K562 (cell line): ENCODE results near the gene MBD6. TPM values are rescaled to one million over a fixed set of nuclear protein-coding genes. Genes with fewer than 3 reads are reported as not detected.

ENCODE experiments used
- ATAC-seq: fragments of 200-7000 bp; cut with Tn5 transposase; 3 replicates; pipeline ENCODE4 v1.9.1; 2020; ENCODE audit warnings: moderate library complexity
- BruUV-seq: library from RNA; stranded (reverse); fragments of 400-500 nt; replicated peaks from 2 replicates; lab custom pipeline; 2021; lab: Mats Ljungman, UMichigan
- CTCF ChIA-PET: fragments of 300-600 bp; formaldehyde crosslinking; extraction: SDS; loops from one replicate; lab custom pipeline; 2021; ENCODE audit warnings: low intra/inter-chr PET ratio; lab: Yijun Ruan, JAX
- POLR2A ChIA-PET: fragments of 300-600, 350-650 bp; sonication (Branson Sonifier 250); formaldehyde crosslinking; extraction: SDS; loops from one replicate; lab custom pipeline; 2021; ENCODE audit warnings: antibody characterized with exemption, inconsistent platforms; lab: Yijun Ruan, JAX
- DNase-seq, 4 experiments: peaks; one replicate each; pipeline versions ENCODE4 v3.0.0 to v3.0.0-alpha.2; 2011 to 2018; ENCODE audit warnings: low spot score in 3 of 4, mixed read lengths in 3 of 4; ENCODE audit errors: extremely low read depth in 1 of 4
- FAIRE-seq: peaks from 2 replicates; lab custom pipeline; 2011; peaks lifted over from hg19 to GRCh38; lab: Jason Lieb, UNC
- H2AFZ ChIP-seq: 2 replicates; pipeline ENCODE4 v1.6.0; 2011; ENCODE audit warnings: low read depth, low read length, control low read depth, inconsistent platforms
- H3K27ac ChIP-seq: fragments of 200-600 bp; 3 replicates; pipeline ENCODE4 v1.8.0; 2011; ENCODE audit warnings: low read depth, mild to moderate bottlenecking, control low read depth, inconsistent platforms, low read length, moderate library complexity, mixed read lengths; ENCODE audit errors: extremely low read depth
- H3K27me3 ChIP-seq, 2 experiments: fragments of 300-600 bp in 1 of 2; 2 replicates in 1 of 2; 3 replicates in 1 of 2; pipeline versions ENCODE4 v1.6.0 to v1.8.0; 2011; ENCODE audit warnings: inconsistent platforms in 2 of 2, low read length in 2 of 2, mild to moderate bottlenecking in 1 of 2, mixed read lengths in 1 of 2, moderate library complexity in 1 of 2; ENCODE audit not compliant: control insufficient read depth in 2 of 2, insufficient read depth in 2 of 2
- H3K36me3 ChIP-seq: fragments of 300-600 bp; 3 replicates; pipeline ENCODE4 v1.8.0; 2011; ENCODE audit warnings: mild to moderate bottlenecking, low read length, inconsistent platforms; ENCODE audit not compliant: control insufficient read depth, insufficient read depth
- H3K4me1 ChIP-seq, 2 experiments: fragments of 200-600 bp in 1 of 2; replicated peaks in 1 of 2; 2 replicates in 1 of 2; 3 replicates in 1 of 2; pipeline versions ENCODE4 v1.5.1 to v1.8.0; 2011; ENCODE audit warnings: inconsistent platforms in 2 of 2, low read length in 2 of 2, mild to moderate bottlenecking in 1 of 2, mixed read lengths in 1 of 2, moderate library complexity in 1 of 2; ENCODE audit not compliant: control insufficient read depth in 2 of 2, insufficient read depth in 2 of 2
- H3K4me2 ChIP-seq: 2 replicates; pipeline ENCODE4 v1.6.1; 2011; ENCODE audit warnings: low read length, control low read depth, inconsistent platforms, mixed read lengths; ENCODE audit not compliant: insufficient read depth
- H3K4me3 ChIP-seq: fragments of 200-600 bp; sonication (generic), shearing (Covaris generic); 2 replicates; pipeline ENCODE4 v1.5.1; 2016; ENCODE audit warnings: control low read depth, inconsistent platforms
- H3K79me2 ChIP-seq: fragments of 200-600 bp; 3 replicates; pipeline ENCODE4 v1.8.0; 2011; ENCODE audit warnings: low read length, inconsistent platforms; ENCODE audit not compliant: control insufficient read depth, insufficient read depth
- H3K9ac ChIP-seq, 2 experiments: 2 replicates each; pipeline versions ENCODE4 v1.6.0 to v1.6.1; 2011; ENCODE audit warnings: low read depth in 2 of 2, low read length in 2 of 2, control low read depth in 1 of 2, inconsistent platforms in 1 of 2, mild to moderate bottlenecking in 1 of 2, mixed read lengths in 1 of 2; ENCODE audit not compliant: insufficient read depth in 1 of 2
- H3K9me1 ChIP-seq: one replicate; pipeline ENCODE4 v1.6.0; 2011; ENCODE audit warnings: inconsistent platforms, mild to moderate bottlenecking, low read length, moderate library complexity; ENCODE audit not compliant: control insufficient read depth, insufficient read depth
- H3K9me3 ChIP-seq: replicated peaks from 2 replicates; pipeline ENCODE4 v1.5.1; 2011; ENCODE audit warnings: low read depth, low read length, inconsistent platforms; ENCODE audit not compliant: control insufficient read depth, insufficient read depth
- H4K20me1 ChIP-seq: replicated peaks from 2 replicates; pipeline ENCODE4 v1.6.1; 2011; ENCODE audit warnings: low read length, inconsistent platforms, mixed read lengths; ENCODE audit not compliant: control insufficient read depth, insufficient read depth
- BRD4 ChIP-seq: fragments of 200-600 bp; sonication (generic); IDR thresholded peaks from 2 replicates; pipeline ENCODE4 v1.6.1; 2017; ENCODE audit warnings: inconsistent platforms
- DMBX1 ChIP-seq: fragments of 250-450 bp; sonication (Bioruptor Pico); IDR thresholded peaks from 2 replicates; pipeline ENCODE4 v1.8.0; 2022; ENCODE audit warnings: inconsistent platforms, mild to moderate bottlenecking, moderate library complexity, borderline replicate concordance
- ERF ChIP-seq: fragments of 450-650 bp; formaldehyde crosslinking; IDR thresholded peaks from 2 replicates; pipeline ENCODE4 v1.4.0; 2020; ENCODE audit warnings: mild to moderate bottlenecking, mixed read lengths
- JUN ChIP-seq, 2 experiments: sonication (generic) in 1 of 2; formaldehyde crosslinking in 1 of 2; IDR thresholded peaks; 2 replicates each; pipeline versions ENCODE4 v1.6.1 to v1.8.0; 2012 to 2022; ENCODE audit warnings: borderline replicate concordance in 2 of 2, mild to moderate bottlenecking in 2 of 2, improper control_type of control experiment in 1 of 2, low read depth in 1 of 2, low read length in 1 of 2, missing genetic modification reagents in 1 of 2
- JUNB ChIP-seq: fragments of 450-650 bp; formaldehyde crosslinking; conservative IDR thresholded peaks from 2 replicates; pipeline ENCODE4 v1.4.0; 2020; ENCODE audit warnings: mild to moderate bottlenecking
- KDM1A ChIP-seq, 2 experiments: fragments of 450-650 bp; IDR thresholded peaks; 2 replicates each; pipeline ENCODE4 v1.6.1; 2016; ENCODE audit warnings: mild to moderate bottlenecking in 2 of 2
- LARP7 ChIP-seq: fragments of 450-650 bp; IDR thresholded peaks from 2 replicates; pipeline ENCODE4 v1.6.1; 2016
- MECOM ChIP-seq: fragments of 250-450 bp; sonication (Bioruptor Pico); IDR thresholded peaks from 2 replicates; pipeline ENCODE4 v1.8.0; 2022; ENCODE audit warnings: inconsistent platforms
- PHB ChIP-seq: fragments of 250-450 bp; sonication (Bioruptor Pico); IDR thresholded peaks from 2 replicates; pipeline ENCODE4 v1.5.0; 2021
- RBM39 ChIP-seq: fragments of 200-400 bp; formaldehyde crosslinking; optimal IDR thresholded peaks from 2 replicates; pipeline ENCODE3; 2018; ENCODE audit warnings: low read depth, low read length
- THAP12 ChIP-seq: fragments of 250-450 bp; sonication (Bioruptor Pico); IDR thresholded peaks from 2 replicates; pipeline ENCODE4 v1.9.0; 2021; ENCODE audit warnings: mild to moderate bottlenecking, inconsistent platforms
- THRAP3 ChIP-seq: fragments of 450-650 bp; IDR thresholded peaks from 2 replicates; pipeline ENCODE4 v1.6.1; 2016; ENCODE audit warnings: mild to moderate bottlenecking, inconsistent platforms, borderline replicate concordance
- TSHZ1 ChIP-seq: fragments of 250-450 bp; sonication (Bioruptor Pico); IDR thresholded peaks from 2 replicates; pipeline ENCODE4 v1.4.0; 2020; ENCODE audit warnings: mild to moderate bottlenecking, moderate library complexity
- ZNF197 ChIP-seq: fragments of 200-800 bp; sonication (Bioruptor generic); IDR thresholded peaks from 2 replicates; pipeline ENCODE4 v1.6.1; 2016; ENCODE audit warnings: low read depth, missing genetic modification characterization, missing compliant biosample characterization
- ZNF764 ChIP-seq: fragments of 250-450 bp; sonication (Bioruptor Pico); IDR thresholded peaks from 2 replicates; pipeline ENCODE4 v1.4.0; 2020; ENCODE audit warnings: low read depth, mild to moderate bottlenecking, moderate library complexity
- ZSCAN32 ChIP-seq: fragments of 450-650 bp; formaldehyde crosslinking; IDR thresholded peaks from 2 replicates; pipeline ENCODE4 v1.4.0; 2020; ENCODE audit warnings: mild to moderate bottlenecking, moderate library complexity
- ZZZ3 ChIP-seq: fragments of 450-650 bp; IDR thresholded peaks from 2 replicates; pipeline ENCODE4 v1.6.1; 2016; ENCODE audit warnings: antibody characterized with exemption, mild to moderate bottlenecking, moderate library complexity
- WGBS: fragments of 100-300 bp; shearing (Covaris generic); methylation state at CpG from one replicate; pipeline ENCODE4 v1.1.6; 2016; ENCODE audit warnings: low coverage, mixed read lengths; ENCODE audit not compliant: insufficient coverage; ENCODE audit errors: missing lambda C conversion rate; 5-methylcytosine and 5-hydroxymethylcytosine counted together
- in situ Hi-C: fragments of 300-500 bp; cut with MboI; formaldehyde crosslinking; loops from 4 replicates; pipeline ENCODE4 v1.15.0; 2018; ENCODE audit warnings: inconsistent platforms, mixed read lengths
- intact Hi-C: fragments of 100-400 bp; cut with micrococcal nuclease; formaldehyde crosslinking; loops from 2 replicates; pipeline ENCODE4 v1.14.2; 2022
- polyA plus RNA-seq, 8 experiments: library from polyadenylated mRNA; depleted of rRNA in 4 of 8; stranded (reverse) in 5 of 8; unstranded in 3 of 8; fragments of >200 nt; fragmentation: Nextera tagmentation in 2 of 8; fragmentation: Illumina TruSeq in 1 of 8; extraction: Ambion mirVana in 2 of 8; extraction: Trizol in 1 of 8; gene quantifications; 2 replicates each; pipeline versions ENCODE4 v1.2.1 to v1.2.3, GENCODE V29; 2011 to 2014; ENCODE audit warnings: inconsistent platforms in 1 of 8, missing spikeins in 1 of 8
- total RNA-seq, 7 experiments: library from RNA; depleted of rRNA in 6 of 7; stranded (reverse); fragments of >200 nt in 6 of 7; fragmentation: Illumina TruSeq in 2 of 7; extraction: Trizol in 2 of 7; gene quantifications; 2 replicates each; pipeline versions ENCODE4 v1.2.1 to v1.2.3, GENCODE V29; 2011 to 2021; ENCODE audit warnings: low replicate concordance in 1 of 7

The MBD6 gene
- total and polyA plus RNA-seq, 9 of the 15 experiments (the other 6 are each of a cell fraction or from before 2014, with no cell fraction given), result 2.0 to 54.8 (median 3.8) TPM

DNA sequence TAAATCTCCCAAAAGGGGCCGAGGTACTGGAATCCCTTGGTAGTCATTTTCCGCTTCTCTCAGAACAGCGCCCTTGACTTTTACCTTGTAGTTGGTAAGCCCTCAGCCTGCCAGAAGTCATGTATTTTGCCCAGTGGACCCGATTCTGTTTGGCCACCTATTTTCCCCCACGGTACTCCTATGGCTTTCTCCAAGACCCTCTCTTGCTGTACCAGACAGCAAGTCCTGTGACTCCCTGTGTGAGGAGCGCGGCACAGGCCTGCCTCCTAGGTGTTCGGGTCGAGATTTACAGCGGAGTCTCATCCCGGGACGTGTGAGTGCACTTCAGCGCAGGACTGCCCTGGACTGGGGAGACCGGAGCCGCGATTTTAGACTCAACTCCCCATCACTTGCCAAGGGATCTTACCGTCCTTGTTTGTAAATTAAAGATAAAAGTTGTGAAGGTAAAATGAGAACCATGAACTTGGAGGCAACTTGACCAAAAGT is 1.1 kb upstream of the MBD6 start:
- Histone ChIP-seq H3K9me1 (peaks cover 7% of the 10 kb centered on the region), H3K27me3 (no peaks in the 10 kb centered on the region), H3K27ac (peak overlapping the region; percentile 97), H3K79me2 (peaks cover 64% of the 10 kb centered on the region), H2AFZ (peak overlapping the region; percentile 93), H3K4me2 (peak overlapping the region; percentile 80), H3K36me3 (peaks cover 60% of the 10 kb centered on the region), H3K9me3 (no peaks in the 10 kb centered on the region), H4K20me1 (peaks cover 36% of the 10 kb centered on the region), H3K9ac (peak overlapping the region; percentile 87 to 97), H3K4me1 (peaks cover 46 to 49% of the 10 kb centered on the region in 2 experiments), H3K4me3 (peak overlapping the region; percentile 77)
- no peak for FAIRE-seq
- ChIA-PET CTCF (no interaction called here), POLR2A (interaction anchor here (1.6 to 3.0 kb wide), 3 partner anchors 10 to 50 kb away, joined by 5 to 48 read pairs (median 25); no protein-coding TSS in a partner anchor)
- 9% methylated on average over 17 of the region's 17 CpGs for WGBS
- BruUV-seq, result no TSS peak
- in situ Hi-C loops, result no loop called here
- peak; percentile 12 for ATAC-seq
- DNase-seq, result peak in 1 of 4 experiments; percentile 80
- intact Hi-C loops, result loop anchor here (1.0 to 5.0 kb wide), 7 partner anchors 26 to 216 kb away; partner anchors contain the start of genes AGAP2, DCTN2, GLI1 and MARS1
- TF ChIP-seq ERF (CRISPR knock-in tag), result 0 out of 2 replicates have a peak, but pooled peaks have one; percentile 46
- no peak for TF ChIP-seq THRAP3
- no peak for TF ChIP-seq TSHZ1 (CRISPR knock-in tag)
- peak; percentile 97 for TF ChIP-seq BRD4
- no peak for TF ChIP-seq RBM39
- 0 out of 2 replicates have a peak, but pooled peaks have one; percentile 14 for TF ChIP-seq THAP12 (CRISPR knock-in tag)
- TF ChIP-seq ZNF197, result 0 out of 2 replicates have a peak, but pooled peaks have one; percentile 69
- peak; percentile 23; the same call in 1 of the 2 replicates for TF ChIP-seq ZSCAN32 (CRISPR knock-in tag)
- TF ChIP-seq KDM1A (IDR thresholded peaks at IDR 0.05), result peak in 1 of 2 experiments; percentile 9; a peak in 1 of 4 replicates
- 0 out of 2 replicates have a peak, but pooled peaks have one; percentile 26 for TF ChIP-seq ZZZ3
- peak; percentile 54; the same call in 1 of the 2 replicates for TF ChIP-seq DMBX1 (CRISPR knock-in tag)
- TF ChIP-seq PHB (CRISPR knock-in tag), result no peak
- TF ChIP-seq LARP7, result peak; percentile 6; the same call in 1 of the 2 replicates
- no peak for TF ChIP-seq ZNF764
- TF ChIP-seq JUN (IDR thresholded peaks at IDR 0.05; ENCODE audit: borderline replicate concordance, low read depth, low read length), result 0 out of 2 replicates have a peak, but pooled peaks have one; percentile 4
- TF ChIP-seq JUN (CRISPR knock-in tag; IDR thresholded peaks at IDR 0.05; ENCODE audit: borderline replicate concordance), result no peak
- TF ChIP-seq MECOM (CRISPR knock-in tag), result 0 out of 2 replicates have a peak, but pooled peaks have one; percentile 36
- TF ChIP-seq JUNB (CRISPR knock-in tag), result no peak
